ENCODE measurements around the gene MYH9. TPM values are rescaled to one million over a fixed set of nuclear protein-coding genes. Genes with fewer than 3 reads are reported as not detected.

Gene MYH9
- total RNA-seq, 1 experiment from 2014 or later = 258 TPM

DNA sequence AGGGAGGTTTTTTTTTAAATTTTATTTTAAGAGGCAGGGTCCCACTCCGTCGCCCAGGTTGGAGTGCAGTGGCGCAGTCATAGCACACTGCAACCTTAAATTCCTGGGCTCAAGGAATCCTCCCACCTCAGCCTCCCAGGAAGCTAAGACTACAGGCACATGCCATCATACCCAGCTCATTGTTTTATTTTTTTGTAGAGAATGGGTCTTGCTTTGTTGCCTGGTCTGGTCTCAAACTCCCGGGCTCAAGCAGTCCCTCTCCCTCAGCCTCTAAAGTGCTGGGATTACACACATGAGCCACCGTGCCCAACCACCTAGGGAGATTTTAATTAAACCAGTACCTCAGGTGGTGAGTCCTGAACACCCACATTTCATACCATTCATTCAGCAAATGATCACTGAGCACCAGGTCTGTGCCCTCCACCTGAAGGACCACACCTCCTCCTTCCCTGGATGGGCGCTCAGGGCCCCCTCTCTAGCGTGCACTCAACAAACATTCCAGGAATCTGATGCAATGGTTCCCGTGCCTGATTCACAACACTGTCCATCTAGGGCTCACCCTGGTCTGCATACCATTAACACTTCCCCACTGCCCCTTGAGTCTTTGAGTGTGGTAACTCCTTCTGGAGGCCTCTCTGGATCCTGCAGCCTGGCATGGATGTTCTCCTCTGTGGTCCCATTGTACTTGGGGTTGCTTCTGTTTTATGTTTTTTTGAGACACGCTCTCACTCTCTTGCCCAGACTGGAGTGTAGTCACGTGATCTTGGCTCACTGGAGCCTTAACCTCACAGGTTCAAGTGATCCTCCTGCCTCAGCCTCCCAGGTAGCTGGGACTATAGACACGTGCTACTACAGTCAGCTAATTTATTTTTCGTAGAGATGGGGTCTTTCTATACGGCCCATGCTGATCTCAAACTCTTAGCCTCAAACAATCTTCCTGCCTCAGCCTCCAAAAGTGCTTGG is 9.6 kb upstream of the MYH9 start:
- Histone ChIP-seq H4K20me1 (ENCODE audit: insufficient read depth) (no peaks in the 10 kb centered on the region), H3K27ac (ENCODE audit: low read depth, low read length) (no peak overlapping the region), H3K27me3 (ENCODE audit: insufficient read depth, low read length) (no peaks in the 10 kb centered on the region), H3K4me3 (replicated peaks in 1 of 2; ENCODE audit: low read depth in 1 of 2, low read length in 2 of 2) (no peak overlapping the region), H3K4me2 (ENCODE audit: low read length) (peak overlapping the region; percentile 20; the same call in 1 of the 2 replicates), H3K79me2 (ENCODE audit: insufficient read depth, low read length) (no peaks in the 10 kb centered on the region), H3K4me1 (ENCODE audit: control insufficient read depth in 1 of 2, insufficient read depth in 2 of 2, low read length in 2 of 2) (peaks cover 23 to 48% of the 10 kb centered on the region in 2 experiments), H3K9me2 (ENCODE audit: insufficient read depth) (no peaks in the 10 kb centered on the region), H3K9me3 (ENCODE audit: control insufficient read depth in 1 of 2, insufficient read depth in 1 of 2, low read depth in 1 of 2, low read length in 2 of 2) (no peaks in the 10 kb centered on the region), H3K9ac (ENCODE audit: low read length) (no peak overlapping the region), H2AFZ (ENCODE audit: low read depth, low read length, poor library complexity, severe bottlenecking) (no peak overlapping the region), H3K36me3 (ENCODE audit: control insufficient read depth in 1 of 2, insufficient read depth in 2 of 2, low read length in 2 of 2) (no peaks in the 10 kb centered on the region)
- ChIA-PET POLR2A (interaction anchor here (1.0 to 4.2 kb wide), 3 partner anchors 9 to 13 kb away, joined by 3 to 17 read pairs (median 3); partner anchors contain the start of gene MYH9), RAD21 (ENCODE audit: low non-redundant PET in 1 of 2, low total read pairs in 2 of 2, uncharacterized antibody in 2 of 2, unreplicated experiment in 2 of 2) (interaction anchor here in 1 of 2 experiments (0.6 kb wide), 1 partner anchor 28 kb away, joined by 3 read pairs; no protein-coding TSS in a partner anchor), CTCF (no interaction called here)
- no TSS peak for BruUV-seq (replicated peaks)
- DNase-seq (ENCODE audit: low read depth, low spot score) (no peak), ATAC-seq (peak; percentile 41)
- intact Hi-C loops (cut with micrococcal nuclease) = no loop called here
- TF ChIP-seq POLR2A (IDR thresholded peaks at IDR 0.05; ENCODE audit: borderline replicate concordance, extremely low read depth, insufficient read depth, insufficient read length) (no peak), ZNF274 (IDR thresholded peaks at IDR 0.05; ENCODE audit: low read depth, low read length) (no peak), POLR2AphosphoS5 (IDR thresholded peaks at IDR 0.05; ENCODE audit: low read depth, low read length) (no peak), SRF (IDR thresholded peaks at IDR 0.05; ENCODE audit: low read depth) (no peak), ELF1 (IDR thresholded peaks at IDR 0.05; ENCODE audit: borderline replicate concordance, low read depth) (no peak), YY1 (IDR thresholded peaks at IDR 0.05; ENCODE audit: extremely low read depth, insufficient replicate concordance, low read depth, low read length) (no peak), FOSL1 (IDR thresholded peaks at IDR 0.05; ENCODE audit: low read depth) (no peak), RAD21 (IDR thresholded peaks at IDR 0.05; ENCODE audit: low read depth) (no peak)

- ATAC-seq = no peak
- Histone ChIP-seq H3K4me3 (replicated peaks in 1 of 2; ENCODE audit: low read depth in 1 of 2, low read length in 2 of 2) (no peak overlapping the region), H3K79me2 (ENCODE audit: insufficient read depth, low read length) (no peaks in the 10 kb centered on the region), H3K27me3 (ENCODE audit: insufficient read depth, low read length) (no peaks in the 10 kb centered on the region), H2AFZ (ENCODE audit: low read depth, low read length, poor library complexity, severe bottlenecking) (no peak overlapping the region), H3K9me3 (ENCODE audit: control insufficient read depth in 1 of 2, insufficient read depth in 1 of 2, low read depth in 1 of 2, low read length in 2 of 2) (no peaks in the 10 kb centered on the region), H3K36me3 (ENCODE audit: control insufficient read depth in 1 of 2, insufficient read depth in 2 of 2, low read length in 2 of 2) (no peaks in the 10 kb centered on the region), H3K9ac (ENCODE audit: low read length) (no peak overlapping the region), H3K9me2 (ENCODE audit: insufficient read depth) (no peaks in the 10 kb centered on the region), H3K4me1 (ENCODE audit: control insufficient read depth in 1 of 2, insufficient read depth in 2 of 2, low read length in 2 of 2) (peaks cover 23 to 48% of the 10 kb centered on the region in 2 experiments), H3K27ac (ENCODE audit: low read depth, low read length) (no peak overlapping the region), H4K20me1 (ENCODE audit: insufficient read depth) (no peaks in the 10 kb centered on the region), H3K4me2 (ENCODE audit: low read length) (no peak overlapping the region)
- DNase-seq (ENCODE audit: low read depth, low spot score) = no peak
- intact Hi-C loops (cut with micrococcal nuclease) = no loop called here
- BruUV-seq (replicated peaks) = no TSS peak
- RAD21 ChIA-PET (ENCODE audit: low non-redundant PET in 1 of 2, low total read pairs in 2 of 2, uncharacterized antibody in 2 of 2, unreplicated experiment in 2 of 2) = interaction anchor here in 1 of 2 experiments (0.7 kb wide), 1 partner anchor 54 kb away, joined by 4 read pairs; no protein-coding TSS in a partner anchor
- POLR2A ChIA-PET = interaction anchor here (4.2 kb wide), 1 partner anchor 8 kb away, joined by 17 read pairs; the partner anchor contains the start of gene MYH9
- CTCF ChIA-PET = interaction anchor here (1.3 kb wide), 1 partner anchor 14 kb away, joined by 3 read pairs; no protein-coding TSS in a partner anchor
- no peak for TF ChIP-seq SIN3A (IDR thresholded peaks at IDR 0.05; ENCODE audit: low read depth)
- TF ChIP-seq YY1 (IDR thresholded peaks at IDR 0.05; ENCODE audit: extremely low read depth, insufficient replicate concordance, low read depth, low read length) = no peak
- TF ChIP-seq ZNF274 (IDR thresholded peaks at IDR 0.05; ENCODE audit: low read depth, low read length) = no peak
- TF ChIP-seq TCF7L2 (IDR thresholded peaks at IDR 0.05; ENCODE audit: borderline replicate concordance, extremely low read depth, insufficient read depth, insufficient read length) = no peak
- no peak for TF ChIP-seq RAD21 (IDR thresholded peaks at IDR 0.05; ENCODE audit: low read depth)
- TF ChIP-seq SRF (IDR thresholded peaks at IDR 0.05; ENCODE audit: low read depth) = no peak
- TF ChIP-seq, protein P1, sequence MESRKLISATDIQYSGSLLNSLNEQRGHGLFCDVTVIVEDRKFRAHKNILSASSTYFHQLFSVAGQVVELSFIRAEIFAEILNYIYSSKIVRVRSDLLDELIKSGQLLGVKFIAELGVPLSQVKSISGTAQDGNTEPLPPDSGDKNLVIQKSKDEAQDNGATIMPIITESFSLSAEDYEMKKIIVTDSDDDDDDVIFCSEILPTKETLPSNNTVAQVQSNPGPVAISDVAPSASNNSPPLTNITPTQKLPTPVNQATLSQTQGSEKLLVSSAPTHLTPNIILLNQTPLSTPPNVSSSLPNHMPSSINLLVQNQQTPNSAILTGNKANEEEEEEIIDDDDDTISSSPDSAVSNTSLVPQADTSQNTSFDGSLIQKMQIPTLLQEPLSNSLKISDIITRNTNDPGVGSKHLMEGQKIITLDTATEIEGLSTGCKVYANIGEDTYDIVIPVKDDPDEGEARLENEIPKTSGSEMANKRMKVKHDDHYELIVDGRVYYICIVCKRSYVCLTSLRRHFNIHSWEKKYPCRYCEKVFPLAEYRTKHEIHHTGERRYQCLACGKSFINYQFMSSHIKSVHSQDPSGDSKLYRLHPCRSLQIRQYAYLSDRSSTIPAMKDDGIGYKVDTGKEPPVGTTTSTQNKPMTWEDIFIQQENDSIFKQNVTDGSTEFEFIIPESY (IDR thresholded peaks at IDR 0.05; ENCODE audit: extremely low read depth, insufficient replicate concordance, low read length) = no peak
- no peak for TF ChIP-seq POLR2A (IDR thresholded peaks at IDR 0.05; ENCODE audit: borderline replicate concordance, extremely low read depth, insufficient read depth, insufficient read length)
- no peak for TF ChIP-seq FOSL1 (IDR thresholded peaks at IDR 0.05; ENCODE audit: low read depth)
- TF ChIP-seq, protein P2, sequence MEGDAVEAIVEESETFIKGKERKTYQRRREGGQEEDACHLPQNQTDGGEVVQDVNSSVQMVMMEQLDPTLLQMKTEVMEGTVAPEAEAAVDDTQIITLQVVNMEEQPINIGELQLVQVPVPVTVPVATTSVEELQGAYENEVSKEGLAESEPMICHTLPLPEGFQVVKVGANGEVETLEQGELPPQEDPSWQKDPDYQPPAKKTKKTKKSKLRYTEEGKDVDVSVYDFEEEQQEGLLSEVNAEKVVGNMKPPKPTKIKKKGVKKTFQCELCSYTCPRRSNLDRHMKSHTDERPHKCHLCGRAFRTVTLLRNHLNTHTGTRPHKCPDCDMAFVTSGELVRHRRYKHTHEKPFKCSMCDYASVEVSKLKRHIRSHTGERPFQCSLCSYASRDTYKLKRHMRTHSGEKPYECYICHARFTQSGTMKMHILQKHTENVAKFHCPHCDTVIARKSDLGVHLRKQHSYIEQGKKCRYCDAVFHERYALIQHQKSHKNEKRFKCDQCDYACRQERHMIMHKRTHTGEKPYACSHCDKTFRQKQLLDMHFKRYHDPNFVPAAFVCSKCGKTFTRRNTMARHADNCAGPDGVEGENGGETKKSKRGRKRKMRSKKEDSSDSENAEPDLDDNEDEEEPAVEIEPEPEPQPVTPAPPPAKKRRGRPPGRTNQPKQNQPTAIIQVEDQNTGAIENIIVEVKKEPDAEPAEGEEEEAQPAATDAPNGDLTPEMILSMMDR (IDR thresholded peaks at IDR 0.05 in 2 of 3, conservative IDR thresholded peaks at IDR 0.05 in 1 of 3; ENCODE audit: borderline replicate concordance in 1 of 3, insufficient read depth in 1 of 3, low read depth in 2 of 3, low read length in 2 of 3) = no peak
These were observed 8.1 kb upstream of the MYH9 start for GRCh38 chr22:36395915-36396314.

Measured in HCT116 (cell line).